NK-92 (cell line): ENCODE measurements around the gene FAM241B.

ENCODE experiments used
- DNase-seq: peaks from one replicate; lab custom pipeline; 2025; ENCODE audit not compliant: unreplicated experiment; lab: John Stamatoyannopoulos, UW

FAM241B gene

GRCh38 chr10:69633673-69634635 is 3.9 kb downstream of the FAM241B start:
- DNase-seq: no peak

DNA sequence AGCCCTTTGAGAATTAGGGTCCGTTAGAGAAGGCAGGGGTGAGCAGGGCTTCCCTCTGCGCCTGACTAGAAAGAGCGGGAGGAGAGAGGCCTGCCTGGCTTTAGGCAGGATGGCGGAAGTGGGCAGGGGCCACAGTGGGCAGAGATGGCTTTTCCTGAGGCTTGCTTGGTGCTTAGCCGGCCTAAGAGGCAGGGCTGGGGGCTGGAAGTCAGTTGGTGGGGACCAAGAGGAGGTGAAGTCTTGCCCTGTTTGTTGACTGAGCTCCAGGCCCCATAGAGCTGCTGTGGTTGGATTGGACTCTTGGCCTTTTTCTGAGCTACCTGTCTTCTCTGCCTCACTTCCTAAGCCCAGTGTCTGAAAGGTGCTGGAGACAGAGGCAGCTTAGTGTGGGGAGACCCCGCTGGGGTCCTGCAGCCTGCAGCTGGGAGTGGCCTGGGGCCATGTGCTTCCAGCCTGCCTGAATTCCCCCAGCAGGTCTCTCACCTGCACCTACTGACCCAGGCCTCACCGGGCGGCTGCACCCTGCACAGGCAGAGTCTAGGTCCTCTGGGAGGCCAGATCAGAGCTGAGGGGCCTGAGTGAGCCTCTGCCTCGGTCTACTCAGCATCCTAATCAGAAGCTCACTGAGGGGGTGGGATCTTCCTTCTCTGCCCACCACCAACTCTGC is 4.8 kb downstream of the FAM241B start:
- no peak for DNase-seq

- no peak for DNase-seq
These were observed 5.6 kb downstream of the FAM241B start for GRCh38 chr10:69635428-69636272.

DNA sequence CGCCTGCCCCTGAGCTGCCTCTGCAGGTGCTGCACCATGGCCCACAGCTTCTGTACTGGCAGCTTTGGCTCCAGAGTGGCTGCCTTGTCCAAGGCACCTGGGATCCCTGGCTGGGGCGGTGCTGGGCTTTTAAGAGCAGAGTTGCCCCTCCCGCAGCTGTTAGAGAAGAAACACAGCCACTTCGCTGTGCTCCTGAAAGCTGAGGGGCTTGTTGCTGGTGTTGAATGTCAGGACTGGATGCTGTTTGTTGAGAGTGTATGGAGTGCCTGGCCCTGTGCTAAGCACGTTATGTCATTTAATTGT is 6.2 kb downstream of the FAM241B start:
- no peak for DNase-seq

GRCh38 chr10:69636626-69637605 is 6.9 kb downstream of the FAM241B start:
- no peak for DNase-seq

- DNase-seq: no peak
These were observed 8.6 kb downstream of the FAM241B start for GRCh38 chr10:69638642-69639041.

DNA sequence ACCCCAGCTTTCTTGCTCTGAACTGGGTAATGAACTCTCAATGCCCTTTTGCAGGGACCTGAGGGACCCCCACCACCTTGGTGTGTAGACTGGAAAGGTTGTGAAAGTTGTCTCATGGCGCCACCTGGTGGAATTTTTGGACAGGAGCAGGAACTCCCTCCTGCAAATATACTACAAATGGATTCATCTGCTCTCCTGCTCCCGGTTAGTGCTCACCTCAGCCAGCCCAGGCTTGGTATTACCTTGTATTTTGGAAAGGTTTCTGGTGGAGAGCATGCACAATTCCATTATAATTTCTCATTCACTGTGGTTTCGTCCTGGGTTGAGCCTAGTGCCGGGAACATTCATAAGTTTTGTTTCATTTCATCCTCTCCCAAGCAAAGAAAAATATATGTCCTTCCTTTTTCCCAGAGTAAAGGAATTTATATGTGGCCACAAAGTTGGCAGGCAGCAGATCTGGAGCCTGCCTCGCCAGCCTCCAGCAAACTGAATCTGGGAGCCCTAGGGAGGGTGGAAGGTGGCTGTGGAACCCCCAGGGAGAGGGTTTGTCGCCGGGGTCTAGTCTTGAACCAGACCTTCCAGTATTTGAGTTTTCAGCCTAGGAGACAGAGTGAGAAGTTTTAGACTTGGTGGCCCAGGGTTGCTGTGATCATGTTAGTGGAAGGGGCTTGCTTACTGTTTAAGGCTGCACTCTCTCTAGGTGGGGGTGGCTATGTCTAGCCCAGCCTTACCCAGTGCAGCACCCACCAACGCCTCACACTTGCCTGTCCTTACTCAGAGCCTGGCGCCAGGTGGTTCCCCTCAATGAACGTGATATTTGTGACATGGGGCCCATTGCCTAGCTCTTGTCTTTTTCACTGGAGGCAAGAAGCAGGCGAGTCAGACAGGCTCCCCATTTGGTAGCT is 9.5 kb downstream of the FAM241B start:
- DNase-seq: no peak

- no peak for DNase-seq
These were observed 10.3 kb downstream of the FAM241B start for GRCh38 chr10:69640196-69640980.

DNA sequence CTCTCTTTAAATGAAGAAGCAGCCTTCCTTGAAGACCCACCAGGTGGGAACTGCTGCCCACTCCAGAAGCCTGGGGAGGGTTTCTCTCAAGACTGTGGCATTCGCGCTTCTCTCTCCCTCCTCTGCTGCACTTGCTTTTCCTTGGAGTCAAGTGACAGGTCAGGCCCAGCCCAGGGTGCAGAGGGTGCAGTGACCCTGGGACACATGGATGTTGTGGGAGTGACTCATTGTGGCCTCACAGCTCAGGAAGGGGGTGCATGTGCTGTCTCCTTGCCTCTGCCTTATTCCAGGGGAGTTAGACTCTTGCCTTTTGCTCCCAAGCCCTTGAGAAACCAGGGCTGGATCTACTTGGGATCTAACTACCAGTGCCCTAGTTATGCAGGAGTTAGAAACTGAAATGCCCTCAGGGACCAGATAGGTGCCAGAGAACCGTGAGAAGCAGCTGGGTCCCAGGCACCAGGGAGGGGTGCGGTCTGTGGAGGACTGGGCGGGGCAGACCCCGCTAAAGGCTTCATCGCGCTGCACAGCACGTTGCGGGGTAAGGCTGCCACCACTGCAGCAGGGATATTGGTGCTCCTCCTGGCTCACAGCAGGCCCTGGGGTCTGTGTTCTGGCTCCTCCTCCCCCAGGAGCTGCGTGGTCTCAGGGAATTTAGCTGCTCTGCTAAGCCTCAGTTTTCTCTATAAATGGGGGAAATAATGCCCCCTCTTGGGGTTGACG is 11.4 kb downstream of the FAM241B start:
- no peak for DNase-seq

DNA sequence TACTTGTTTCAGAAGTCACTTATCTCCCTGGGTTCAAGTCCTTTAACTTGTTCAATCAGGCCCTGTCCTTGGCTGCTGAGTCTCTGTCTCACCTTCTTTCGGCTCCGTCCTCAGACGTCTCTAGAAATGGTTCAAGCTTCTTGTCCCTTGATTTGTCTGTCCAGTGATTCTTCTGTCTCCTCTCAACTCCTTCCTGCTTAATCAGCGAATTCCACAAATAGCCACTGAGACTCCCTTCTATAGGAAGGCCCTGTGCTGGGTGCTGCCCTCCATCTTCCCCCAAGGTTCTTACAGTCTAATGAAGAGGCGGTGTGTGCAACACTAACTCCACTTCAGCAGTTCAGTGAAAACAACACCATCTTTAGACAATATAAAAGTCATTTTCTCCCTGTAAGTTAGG is 12.7 kb downstream of the FAM241B start:
- no peak for DNase-seq

GRCh38 chr10:69643779-69644657 is 14.0 kb downstream of the FAM241B start:
- no peak for DNase-seq

DNA sequence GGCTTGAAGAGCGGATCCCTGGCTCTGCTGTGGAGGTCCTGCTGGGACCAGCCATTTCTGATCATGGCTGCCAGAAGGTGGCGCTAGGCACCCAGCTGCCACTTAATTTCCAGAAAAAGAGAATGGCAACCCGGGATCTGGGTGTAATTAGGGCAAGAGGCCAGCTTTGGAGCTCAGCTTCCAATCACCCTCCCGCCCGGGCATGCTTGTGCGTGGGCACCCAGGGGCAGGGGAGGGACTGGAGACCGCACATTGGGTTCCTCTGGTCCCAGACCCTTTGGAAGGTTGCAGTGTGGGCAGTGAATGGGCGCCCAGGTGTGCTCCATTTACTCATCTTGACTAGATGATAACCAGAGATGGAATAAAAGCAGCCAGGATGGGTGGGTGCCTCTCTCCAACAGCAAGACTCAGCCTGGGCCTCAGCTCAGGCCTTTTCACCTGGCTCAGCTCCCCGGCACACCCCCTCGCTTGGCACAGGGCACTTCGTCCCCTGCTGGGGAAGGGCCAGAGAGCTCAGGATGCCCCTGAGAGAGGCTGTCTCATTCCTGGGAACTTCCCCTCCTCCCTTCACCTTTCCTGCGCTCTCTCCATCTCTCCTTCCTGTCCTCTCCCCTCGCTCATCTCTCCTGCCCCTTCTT is 14.7 kb downstream of the FAM241B start:
- DNase-seq: no peak

- DNase-seq: no peak
These were observed 15.5 kb downstream of the FAM241B start for GRCh38 chr10:69645296-69646184.

DNA sequence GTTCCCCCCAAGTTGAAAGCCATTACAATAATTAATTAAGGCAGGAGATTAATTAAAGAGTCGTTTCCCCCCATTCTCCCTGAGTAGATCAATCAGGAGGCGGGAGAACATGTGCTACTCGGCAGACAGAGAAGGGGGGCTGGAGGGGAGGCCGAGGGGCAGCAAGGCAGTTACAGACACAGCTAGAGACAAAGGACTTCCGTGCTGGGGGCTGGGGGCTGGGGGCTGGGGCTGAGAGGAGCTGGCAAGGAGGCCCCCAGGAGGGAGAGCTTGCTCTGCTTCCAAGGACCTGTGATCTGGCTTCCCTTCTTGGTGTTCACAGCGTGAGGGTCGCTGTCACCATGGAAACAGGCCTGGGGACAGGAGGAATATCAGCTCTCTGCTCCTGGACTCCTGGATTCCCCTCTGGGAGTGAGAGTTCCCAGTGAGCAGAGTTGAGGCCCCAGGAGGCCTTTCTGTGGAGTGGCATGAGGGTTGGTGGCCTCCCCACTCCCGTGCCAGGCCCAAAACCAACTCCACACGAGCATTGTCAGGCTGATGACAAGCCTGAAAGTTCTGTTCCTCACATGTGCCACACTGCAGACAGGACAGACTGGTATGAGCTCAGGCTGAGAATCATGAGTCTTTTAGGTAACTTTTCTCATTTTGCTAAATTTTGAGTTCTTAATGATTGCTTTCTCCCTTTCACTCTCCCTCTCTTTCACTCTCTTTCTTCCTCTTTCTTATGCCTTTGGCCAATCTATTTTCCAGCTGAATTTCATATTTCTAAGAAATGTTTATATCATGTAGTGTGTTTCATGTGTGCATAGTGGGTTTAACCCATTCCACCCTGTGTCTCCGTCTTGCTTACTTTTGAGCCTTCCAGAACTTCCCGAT is 16.4 kb downstream of the FAM241B start:
- DNase-seq: no peak

DNA sequence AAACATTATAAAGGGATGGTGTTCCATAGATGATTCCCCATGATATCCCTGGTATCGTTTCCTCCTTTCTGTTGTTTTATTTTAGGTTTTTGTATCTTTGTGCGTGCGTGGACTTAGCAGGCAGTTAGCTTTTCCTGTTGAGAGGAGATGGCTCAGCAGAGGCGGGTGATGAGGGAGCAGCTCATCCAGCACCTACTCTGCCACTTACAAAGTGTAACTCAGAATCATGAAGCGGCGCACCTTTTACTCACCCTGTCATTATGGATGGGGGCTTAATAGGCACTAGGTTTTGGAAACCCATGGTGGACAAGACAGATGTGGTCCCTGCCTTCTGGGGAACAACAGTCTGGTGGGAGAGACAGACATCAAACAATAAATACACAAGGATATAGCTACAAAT is 17.1 kb downstream of the FAM241B start:
- DNase-seq: no peak
